Lower lobe of right lung (tissue), 2 donors: ENCODE results near the gene EVA1A. TPM values are rescaled to one million over a fixed set of nuclear protein-coding genes. Genes with fewer than 3 reads are reported as not detected.

Experiments
- ATAC-seq, 2 donors: fragments of 200-7000 bp; cut with Tn5 transposase; one replicate each; pipeline ENCODE4 v1.9.1; 2020 to 2022; ENCODE audit warnings: mild to moderate bottlenecking in 2 of 2, moderate library complexity in 2 of 2
- DNase-seq: peaks from one replicate; pipeline ENCODE4 v3.0.0-alpha.2; 2020
- H3K27ac ChIP-seq: fragments of 200-600 bp; one replicate; pipeline ENCODE4 v1.8.0; 2022
- H3K27me3 ChIP-seq: fragments of 200-600 bp; one replicate; pipeline ENCODE4 v1.8.0; 2022; ENCODE audit warnings: low read depth
- H3K36me3 ChIP-seq: fragments of 200-600 bp; one replicate; pipeline ENCODE4 v1.8.0; 2022; ENCODE audit warnings: mild to moderate bottlenecking
- H3K4me1 ChIP-seq: fragments of 200-600 bp; one replicate; pipeline ENCODE4 v1.8.0; 2022
- H3K4me3 ChIP-seq: fragments of 200-600 bp; one replicate; pipeline ENCODE4 v1.8.0; 2022; ENCODE audit warnings: mild to moderate bottlenecking
- H3K9me3 ChIP-seq: fragments of 200-600 bp; one replicate; pipeline ENCODE4 v1.8.0; 2022
- CTCF ChIP-seq: fragments of 200-600 bp; IDR thresholded peaks from one replicate; pipeline ENCODE4 v1.8.0; 2022; ENCODE audit warnings: antibody characterized with exemption, mild to moderate bottlenecking
- intact Hi-C: fragments of 100-400 bp; cut with DNase I; formaldehyde crosslinking; loops from one replicate; pipeline ENCODE4 v1.11.0; 2022
- total RNA-seq: library from RNA; stranded (reverse); fragmentation: NEBNext Ultra II Directional; extraction: Animal tissue kit (Norgen Biotek cat#: 25700); gene quantifications from one replicate; pipeline ENCODE4 v1.2.1, GENCODE V29; 2021
- donor health status: DM: no; HTN: yes; CAD: no; lungs with severe emphysema.

The EVA1A gene
- total RNA-seq, 1 donor from 2014 or later, result 31.7 TPM

- Histone ChIP-seq H3K9me3 (no peaks in the 10 kb centered on the region), H3K27me3 (no peaks in the 10 kb centered on the region), H3K27ac (no peak overlapping the region), H3K4me3 (no peak overlapping the region), H3K36me3 (no peaks in the 10 kb centered on the region), H3K4me1 (no peaks in the 10 kb centered on the region)
- no peak for DNase-seq
- intact Hi-C loops, result no loop called here
- TF ChIP-seq CTCF, result no peak
- ATAC-seq, result no peak
These were observed 35.0 kb upstream of the EVA1A start for GRCh38 chr2:75595541-75596395.

GRCh38 chr2:75594596-75594995, 33.9 kb upstream of the EVA1A start:
- Histone ChIP-seq H3K36me3 (no peaks in the 10 kb centered on the region), H3K9me3 (no peaks in the 10 kb centered on the region), H3K27ac (no peak overlapping the region), H3K4me1 (no peaks in the 10 kb centered on the region), H3K27me3 (no peaks in the 10 kb centered on the region), H3K4me3 (no peak overlapping the region)
- TF ChIP-seq CTCF, result no peak
- DNase-seq, result no peak
- ATAC-seq, result no peak
- intact Hi-C loops, result no loop called here

GRCh38 chr2:75592888-75593287, 32.1 kb upstream of the EVA1A start:
- intact Hi-C loops, result no loop called here
- Histone ChIP-seq H3K4me1 (no peaks in the 10 kb centered on the region), H3K36me3 (no peaks in the 10 kb centered on the region), H3K9me3 (no peaks in the 10 kb centered on the region), H3K27me3 (no peaks in the 10 kb centered on the region), H3K4me3 (no peak overlapping the region), H3K27ac (no peak overlapping the region)
- no peak for DNase-seq
- no peak for ATAC-seq
- no peak for TF ChIP-seq CTCF

GRCh38 chr2:75592030-75592429, 31.3 kb upstream of the EVA1A start:
- Histone ChIP-seq H3K4me3 (no peak overlapping the region), H3K4me1 (no peaks in the 10 kb centered on the region), H3K27me3 (no peaks in the 10 kb centered on the region), H3K27ac (no peak overlapping the region), H3K36me3 (no peaks in the 10 kb centered on the region), H3K9me3 (no peaks in the 10 kb centered on the region)
- ATAC-seq (peak; percentile 46 to 53), DNase-seq (no peak)
- intact Hi-C loops, result no loop called here
- TF ChIP-seq CTCF, result no peak

- peak; percentile 37 to 80 for ATAC-seq
- Histone ChIP-seq H3K9me3 (no peaks in the 10 kb centered on the region), H3K27ac (no peak overlapping the region), H3K36me3 (no peaks in the 10 kb centered on the region), H3K4me1 (no peaks in the 10 kb centered on the region), H3K27me3 (no peaks in the 10 kb centered on the region), H3K4me3 (no peak overlapping the region)
- DNase-seq, result no peak
- TF ChIP-seq CTCF, result no peak
- intact Hi-C loops, result no loop called here
These were observed 28.8 kb upstream of the EVA1A start for GRCh38 chr2:75589391-75590105.
